ENCODE data around the gene NPR2. TPM values are rescaled to one million over a fixed set of nuclear protein-coding genes. Genes with fewer than 3 reads are reported as not detected.

The NPR2 gene
- total RNA-seq, 4 donors from 2014 or later, result 12.7 to 39.3 (median 34.5) TPM

GRCh38 chr9:35800530-35800929, 9.1 kb downstream of the NPR2 start:
- Histone ChIP-seq H3K4me1 (peaks cover 0 to 11% (median 3%) of the 10 kb centered on the region in 3 donors), H3K36me3 (peaks cover 0 to 65% of the 10 kb centered on the region in 2 donors), H3K27me3 (no peaks in the 10 kb centered on the region), H3K9me3 (no peaks in the 10 kb centered on the region), H3K4me3 (no peak overlapping the region), H3K27ac (no peak overlapping the region)
- ATAC-seq, result no peak
- 59 to 90% methylated on average over 2 to 5 of the region's 7 CpGs for WGBS, 2 donors (ENCODE audit: low coverage in 1 of 2)
- TF ChIP-seq POLR2AphosphoS5 (IDR thresholded peaks at IDR 0.05) (no peak), POLR2A (IDR thresholded peaks at IDR 0.05) (no peak), EP300 (IDR thresholded peaks at IDR 0.05) (no peak)
- TF ChIP-seq, protein P1, sequence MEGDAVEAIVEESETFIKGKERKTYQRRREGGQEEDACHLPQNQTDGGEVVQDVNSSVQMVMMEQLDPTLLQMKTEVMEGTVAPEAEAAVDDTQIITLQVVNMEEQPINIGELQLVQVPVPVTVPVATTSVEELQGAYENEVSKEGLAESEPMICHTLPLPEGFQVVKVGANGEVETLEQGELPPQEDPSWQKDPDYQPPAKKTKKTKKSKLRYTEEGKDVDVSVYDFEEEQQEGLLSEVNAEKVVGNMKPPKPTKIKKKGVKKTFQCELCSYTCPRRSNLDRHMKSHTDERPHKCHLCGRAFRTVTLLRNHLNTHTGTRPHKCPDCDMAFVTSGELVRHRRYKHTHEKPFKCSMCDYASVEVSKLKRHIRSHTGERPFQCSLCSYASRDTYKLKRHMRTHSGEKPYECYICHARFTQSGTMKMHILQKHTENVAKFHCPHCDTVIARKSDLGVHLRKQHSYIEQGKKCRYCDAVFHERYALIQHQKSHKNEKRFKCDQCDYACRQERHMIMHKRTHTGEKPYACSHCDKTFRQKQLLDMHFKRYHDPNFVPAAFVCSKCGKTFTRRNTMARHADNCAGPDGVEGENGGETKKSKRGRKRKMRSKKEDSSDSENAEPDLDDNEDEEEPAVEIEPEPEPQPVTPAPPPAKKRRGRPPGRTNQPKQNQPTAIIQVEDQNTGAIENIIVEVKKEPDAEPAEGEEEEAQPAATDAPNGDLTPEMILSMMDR (IDR thresholded peaks at IDR 0.05), result no peak

GRCh38 chr9:35801328-35802128, 10.1 kb downstream of the NPR2 start:
- 88 to 90% methylated on average over 9 to 11 of the region's 13 CpGs for WGBS, 2 donors (ENCODE audit: low coverage in 1 of 2)
- TF ChIP-seq, protein P1 (IDR thresholded peaks at IDR 0.05), result no peak
- no peak for TF ChIP-seq POLR2AphosphoS5 (IDR thresholded peaks at IDR 0.05)
- TF ChIP-seq EP300 (IDR thresholded peaks at IDR 0.05), result no peak
- no peak for TF ChIP-seq POLR2A (IDR thresholded peaks at IDR 0.05)
- no peaks in the 10 kb centered on the region for H3K27me3 ChIP-seq
- no peak overlapping the region for H3K27ac ChIP-seq
- H3K4me3 ChIP-seq, result no peak overlapping the region
- H3K36me3 ChIP-seq, result peaks cover 0 to 75% of the 10 kb centered on the region in 2 donors
- H3K9me3 ChIP-seq, result no peaks in the 10 kb centered on the region
- ATAC-seq, result no peak
- peaks cover 0 to 11% (median 0%) of the 10 kb centered on the region in 3 donors for H3K4me1 ChIP-seq

DNA sequence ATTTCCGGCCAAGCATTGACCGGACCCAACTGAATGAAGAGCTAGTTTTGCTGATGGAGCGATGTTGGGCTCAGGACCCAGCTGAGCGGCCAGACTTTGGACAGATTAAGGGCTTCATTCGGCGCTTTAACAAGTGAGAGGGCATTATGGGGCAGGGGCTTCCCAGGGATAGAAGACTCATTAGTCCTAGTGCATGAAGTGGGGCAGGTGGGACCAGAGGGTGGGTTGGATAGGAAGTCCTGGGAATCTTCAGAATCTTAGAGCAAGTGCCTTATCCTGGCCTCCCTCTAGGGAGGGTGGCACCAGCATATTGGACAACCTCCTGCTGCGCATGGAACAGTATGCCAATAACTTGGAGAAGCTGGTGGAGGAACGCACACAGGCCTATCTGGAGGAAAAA, 14.7 kb downstream of the NPR2 start:
- Histone ChIP-seq H3K4me3 (no peak overlapping the region), H3K36me3 (peaks cover 0 to 90% of the 10 kb centered on the region in 2 donors), H3K27me3 (no peaks in the 10 kb centered on the region), H3K4me1 (peaks cover 0 to 10% (median 2%) of the 10 kb centered on the region in 3 donors), H3K9me3 (no peaks in the 10 kb centered on the region), H3K27ac (no peak overlapping the region)
- TF ChIP-seq POLR2A (IDR thresholded peaks at IDR 0.05) (no peak), POLR2AphosphoS5 (IDR thresholded peaks at IDR 0.05) (no peak), EP300 (IDR thresholded peaks at IDR 0.05) (no peak)
- TF ChIP-seq, protein P1 (IDR thresholded peaks at IDR 0.05), result no peak
- ATAC-seq, result no peak
- WGBS, 2 donors (ENCODE audit: low coverage in 1 of 2), result 93 to 100% methylated on average over 6 to 7 of the region's 8 CpGs

- TF ChIP-seq, protein P1 (IDR thresholded peaks at IDR 0.05), result no peak
- no peak for TF ChIP-seq POLR2A (IDR thresholded peaks at IDR 0.05)
- TF ChIP-seq POLR2AphosphoS5 (IDR thresholded peaks at IDR 0.05), result no peak
- no peak for TF ChIP-seq EP300 (IDR thresholded peaks at IDR 0.05)
- WGBS, 2 donors (ENCODE audit: low coverage in 1 of 2), result 78 to 85% methylated on average over 4 to 6 of the region's 9 CpGs
- H3K36me3 ChIP-seq, result peaks cover 0 to 69% of the 10 kb centered on the region in 2 donors
- H3K4me1 ChIP-seq, result peaks cover 0 to 31% (median 13%) of the 10 kb centered on the region in 3 donors
- no peak for ATAC-seq
- no peak overlapping the region for H3K27ac ChIP-seq
- H3K27me3 ChIP-seq, result no peaks in the 10 kb centered on the region
- no peak overlapping the region for H3K4me3 ChIP-seq
- no peaks in the 10 kb centered on the region for H3K9me3 ChIP-seq
Observed at GRCh38 chr9:35808433-35808832, 17.0 kb downstream of the NPR2 start.

GRCh38 chr9:35810122-35810521, 18.7 kb downstream of the NPR2 start:
- Histone ChIP-seq H3K36me3 (peaks cover 0 to 53% of the 10 kb centered on the region in 2 donors), H3K27ac (no peak overlapping the region), H3K27me3 (no peaks in the 10 kb centered on the region), H3K9me3 (no peaks in the 10 kb centered on the region), H3K4me1 (peaks cover 0 to 41% (median 22%) of the 10 kb centered on the region in 3 donors), H3K4me3 (no peak overlapping the region)
- 100% methylated on average over 2 of the region's 7 CpGs; no CpG with 5 or more reads in 1 of the 2 donors for WGBS, 2 donors (ENCODE audit: low coverage in 1 of 2)
- no peak for ATAC-seq
- TF ChIP-seq, protein P1 (IDR thresholded peaks at IDR 0.05), result no peak
- TF ChIP-seq POLR2AphosphoS5 (IDR thresholded peaks at IDR 0.05) (no peak), POLR2A (IDR thresholded peaks at IDR 0.05) (no peak), EP300 (IDR thresholded peaks at IDR 0.05) (no peak)
